H1 (cell line): ENCODE data around the gene OR2B2. TPM values are rescaled to one million over a fixed set of nuclear protein-coding genes. Genes with fewer than 3 reads are reported as not detected.
A peak's percentile ranks its signal among the peaks of the same experiment; 100 is the strongest.

Experiments used
- CTCF ChIA-PET: fragments of 300-600 bp; sonication (Branson Sonifier 250); formaldehyde crosslinking; loops from one replicate; lab custom pipeline; 2021; ENCODE audit not compliant: partially characterized antibody; lab: Charles Lee
- POLR2A ChIA-PET: fragments of 300-600 bp; sonication (Branson Sonifier 250); formaldehyde crosslinking; loops from one replicate; lab custom pipeline; 2021; ENCODE audit warnings: inconsistent platforms; ENCODE audit not compliant: partially characterized antibody; lab: Charles Lee
- DNase-seq, 2 experiments: peaks; one replicate each; pipeline versions ENCODE4 v3.0.0 to v3.0.0-alpha.2; 2010 to 2022; ENCODE audit warnings: low spot score in 2 of 2, low read depth in 1 of 2, mixed read lengths in 1 of 2
- FAIRE-seq: peaks from 2 replicates; lab custom pipeline; 2011; peaks lifted over from hg19 to GRCh38; lab: Jason Lieb, UNC
- H2AFZ ChIP-seq: 2 replicates; pipeline ENCODE4 v1.8.1; 2012; ENCODE audit warnings: low read length, inconsistent platforms
- H2AK5ac ChIP-seq: 2 replicates; pipeline ENCODE4 v1.6.1; 2013; ENCODE audit warnings: low read depth, low read length
- H2BK120ac ChIP-seq: replicated peaks from 2 replicates; pipeline ENCODE3; 2013; ENCODE audit warnings: low read depth, low read length, inconsistent platforms
- H2BK12ac ChIP-seq: 2 replicates; pipeline ENCODE4 v1.6.1; 2013; ENCODE audit warnings: low read depth, low read length
- H2BK15ac ChIP-seq: 2 replicates; pipeline ENCODE4 v1.6.1; 2013; ENCODE audit warnings: low read length
- H2BK20ac ChIP-seq: 2 replicates; pipeline ENCODE4 v1.6.1; 2013; ENCODE audit warnings: low read length
- H2BK5ac ChIP-seq: 2 replicates; pipeline ENCODE4 v1.6.1; 2013; ENCODE audit warnings: low read depth, low read length
- H3K14ac ChIP-seq: 2 replicates; pipeline ENCODE4 v1.6.1; 2013; ENCODE audit warnings: inconsistent platforms; ENCODE audit not compliant: insufficient read length
- H3K18ac ChIP-seq: 2 replicates; pipeline ENCODE4 v1.6.1; 2013; ENCODE audit warnings: low read length; ENCODE audit errors: extremely low read depth
- H3K23ac ChIP-seq: 2 replicates; pipeline ENCODE4 v1.6.1; 2013; ENCODE audit warnings: inconsistent platforms; ENCODE audit not compliant: insufficient read length
- H3K23me2 ChIP-seq: 2 replicates; pipeline ENCODE4 v1.6.1; 2013; ENCODE audit warnings: low read depth, low read length
- H3K27ac ChIP-seq: 2 replicates; pipeline ENCODE4 v1.6.1; 2011; ENCODE audit warnings: low read depth, low read length, inconsistent platforms
- H3K27me3 ChIP-seq, 4 experiments: replicated peaks in 1 of 4; 1 replicate in 1 of 4; 2 replicates in 3 of 4; pipeline versions ENCODE4 v1.6.1 to v1.8.1; 2011 to 2013; ENCODE audit warnings: low read length in 3 of 4, mild to moderate bottlenecking in 3 of 4, inconsistent platforms in 2 of 4, mixed read lengths in 2 of 4, moderate library complexity in 1 of 4; ENCODE audit not compliant: control insufficient read depth in 3 of 4, insufficient read depth in 3 of 4; ENCODE audit errors: extremely low read depth in 1 of 4
- H3K36me3 ChIP-seq, 4 experiments: 2 replicates each; pipeline versions ENCODE4 v1.6.1 to v1.8.1; 2011 to 2013; ENCODE audit warnings: mild to moderate bottlenecking in 4 of 4, low read length in 3 of 4, moderate library complexity in 2 of 4, control low read depth in 1 of 4, inconsistent platforms in 1 of 4; ENCODE audit not compliant: insufficient read depth in 4 of 4, control insufficient read depth in 2 of 4
- H3K4ac ChIP-seq: replicated peaks from 2 replicates; pipeline ENCODE3; 2013; ENCODE audit warnings: low read length, low read depth, mixed read lengths, inconsistent platforms; ENCODE audit not compliant: insufficient read length
- H3K4me1 ChIP-seq, 4 experiments: replicated peaks in 1 of 4; 1 replicate in 1 of 4; 2 replicates in 3 of 4; pipeline versions ENCODE4 v1.6.1 to v1.8.1; 2011 to 2013; ENCODE audit warnings: low read length in 3 of 4, inconsistent platforms in 2 of 4, mixed read lengths in 1 of 4; ENCODE audit not compliant: insufficient read depth in 4 of 4, control insufficient read depth in 3 of 4
- H3K4me2 ChIP-seq, 2 experiments: 2 replicates each; pipeline versions ENCODE4 v1.6.1 to v1.8.1; 2011 to 2013; ENCODE audit warnings: low read depth in 2 of 2, low read length in 2 of 2, control low read depth in 1 of 2, inconsistent platforms in 1 of 2, mild to moderate bottlenecking in 1 of 2; ENCODE audit not compliant: insufficient read depth in 1 of 2
- H3K4me3 ChIP-seq, 4 experiments: fragments of 200-600, 300-600 bp in 1 of 4; sonication (generic), shearing (Covaris generic), sonication (Bioruptor Twin) in 1 of 4; 2 replicates each; pipeline versions ENCODE4 v1.5.1 to v1.8.1; 2011 to 2016; ENCODE audit warnings: low read length in 4 of 4, low read depth in 3 of 4, control low read depth in 2 of 4, inconsistent platforms in 2 of 4, mild to moderate bottlenecking in 2 of 4, mixed read lengths in 1 of 4, moderate library complexity in 1 of 4; ENCODE audit not compliant: insufficient read depth in 2 of 4; ENCODE audit errors: extremely low read depth in 1 of 4
- H3K56ac ChIP-seq: replicated peaks from 2 replicates; pipeline ENCODE3; 2013; ENCODE audit warnings: low read depth, mild to moderate bottlenecking, mixed read lengths, low read length, inconsistent platforms; ENCODE audit not compliant: insufficient read length
- H3K79me1 ChIP-seq: 2 replicates; pipeline ENCODE4 v1.6.1; 2013; ENCODE audit warnings: low read depth, low read length, control low read depth
- H3K79me2 ChIP-seq, 2 experiments: 2 replicates each; pipeline versions ENCODE4 v1.6.1 to v1.8.1; 2012 to 2013; ENCODE audit warnings: low read length in 2 of 2, mild to moderate bottlenecking in 2 of 2, inconsistent platforms in 1 of 2; ENCODE audit not compliant: insufficient read depth in 2 of 2, control insufficient read depth in 1 of 2
- H3K9ac ChIP-seq, 4 experiments: replicated peaks in 1 of 4; 1 replicate in 1 of 4; 2 replicates in 3 of 4; pipeline versions ENCODE4 v1.6.1 to v1.8.1; 2011 to 2013; ENCODE audit warnings: low read depth in 3 of 4, low read length in 3 of 4, control low read depth in 2 of 4, mild to moderate bottlenecking in 2 of 4, moderate library complexity in 2 of 4, inconsistent platforms in 1 of 4; ENCODE audit errors: extremely low read depth in 1 of 4
- H3K9me3 ChIP-seq, 2 experiments: 2 replicates each; pipeline versions ENCODE4 v1.6.1 to v1.8.1; 2012 to 2013; ENCODE audit warnings: mild to moderate bottlenecking in 2 of 2, moderate library complexity in 2 of 2, control low read depth in 1 of 2, inconsistent platforms in 1 of 2, low read depth in 1 of 2, low read length in 1 of 2, mixed read lengths in 1 of 2; ENCODE audit not compliant: insufficient read depth in 2 of 2
- H4K20me1 ChIP-seq, 2 experiments: replicated peaks in 1 of 2; 2 replicates each; pipeline versions ENCODE3 to v1.8.1; 2011 to 2013; ENCODE audit warnings: inconsistent platforms in 2 of 2, low read length in 2 of 2, mild to moderate bottlenecking in 1 of 2; ENCODE audit not compliant: insufficient read depth in 2 of 2, control insufficient read depth in 1 of 2
- H4K5ac ChIP-seq: 2 replicates; pipeline ENCODE4 v1.6.1; 2013; ENCODE audit warnings: low read length, low read depth, mixed read lengths, inconsistent platforms; ENCODE audit not compliant: insufficient read length
- H4K8ac ChIP-seq: 2 replicates; pipeline ENCODE4 v1.8.0; 2013; ENCODE audit warnings: mild to moderate bottlenecking, moderate library complexity, low read length, inconsistent platforms; ENCODE audit not compliant: insufficient read depth; ENCODE audit errors: extremely low read depth
- H4K91ac ChIP-seq: replicated peaks from 2 replicates; pipeline ENCODE3; 2013; ENCODE audit warnings: low read length, mixed read lengths, inconsistent platforms; ENCODE audit not compliant: insufficient read length
- EZH2 ChIP-seq: fragments of 200-600 bp; sonication (generic); IDR thresholded peaks from 2 replicates; pipeline ENCODE4 v1.7.1; 2012; ENCODE audit warnings: low read depth, mild to moderate bottlenecking, moderate library complexity, low read length, inconsistent platforms; ENCODE audit not compliant: severe bottlenecking
- HDAC2 ChIP-seq, 2 experiments: fragments of 300-600 bp in 1 of 2; sonication (generic) in 1 of 2; IDR thresholded peaks; 2 replicates each; pipeline ENCODE4 v1.6.1; 2011 to 2012; ENCODE audit warnings: low read depth in 2 of 2, low read length in 2 of 2, mild to moderate bottlenecking in 2 of 2, moderate library complexity in 2 of 2, borderline replicate concordance in 1 of 2, inconsistent platforms in 1 of 2
- PHF8 ChIP-seq: fragments of 200-600 bp; sonication (generic); conservative IDR thresholded peaks from 2 replicates; pipeline ENCODE4 v1.7.1; 2012; ENCODE audit warnings: low read depth, mild to moderate bottlenecking, inconsistent platforms, low read length, moderate library complexity
- POLR2A ChIP-seq, 2 experiments: IDR thresholded peaks; 1 replicate in 1 of 2; 2 replicates in 1 of 2; pipeline ENCODE4 v1.6.1; 2011; ENCODE audit warnings: low read depth in 2 of 2, low read length in 2 of 2, mild to moderate bottlenecking in 2 of 2; ENCODE audit errors: control extremely low read depth in 1 of 2
- SIN3A ChIP-seq, 2 experiments: IDR thresholded peaks in 1 of 2; conservative IDR thresholded peaks in 1 of 2; 2 replicates each; pipeline ENCODE4 v1.6.1; 2011 to 2012; ENCODE audit warnings: low read length in 2 of 2, improper control_type of control experiment in 1 of 2, low read depth in 1 of 2, mild to moderate bottlenecking in 1 of 2
- TAF1 ChIP-seq: IDR thresholded peaks from 2 replicates; pipeline ENCODE4 v1.6.1; 2011; ENCODE audit warnings: mild to moderate bottlenecking, low read depth, low read length
- WGBS, 2 experiments: shearing (Covaris generic) in 1 of 2; methylation state at CpG; one replicate each; pipeline versions ENCODE4 v1.1.6 to v1.1.7; 2013 to 2015; ENCODE audit warnings: low lambda C conversion rate in 2 of 2, mixed read lengths in 2 of 2, inconsistent platforms in 1 of 2, low coverage in 1 of 2, missing lambda C conversion rate in 1 of 2; ENCODE audit not compliant: insufficient replicate concordance in 2 of 2, insufficient coverage in 1 of 2, insufficient read length in 1 of 2; ENCODE audit errors: extremely low coverage in 1 of 2, missing lambda C conversion rate in 1 of 2; 5-methylcytosine and 5-hydroxymethylcytosine counted together
- polyA plus RNA-seq, 7 experiments: library from polyadenylated mRNA; depleted of rRNA in 3 of 7; stranded (reverse) in 5 of 7; unstranded in 2 of 7; fragments of >200 nt in 5 of 7; fragments of 200-250 nt in 2 of 7; gene quantifications; 1 replicate in 5 of 7; 2 replicates in 1 of 7; 4 replicates in 1 of 7; pipeline versions ENCODE4 v1.2.1 to v1.2.3, GENCODE V29; 2011 to 2013; ENCODE audit warnings: missing spikeins in 2 of 7, mixed read lengths in 2 of 7
- total RNA-seq: library from RNA; stranded (reverse); fragmentation: NEBNext Ultra II Directional; extraction: Animal tissue kit (Norgen Biotek cat#: 25700); gene quantifications from 2 replicates; pipeline ENCODE4 v1.2.1, GENCODE V29; 2021
- TF ChIP-seq, protein P1 (sequence below): IDR thresholded peaks from 2 replicates; pipeline ENCODE4 v1.6.1; 2012; ENCODE audit warnings: low read length, inconsistent platforms

Gene OR2B2
- total and polyA plus RNA-seq, 2 of the 8 experiments (the other 6 are each of a cell fraction or from before 2014, with no cell fraction given) = not detected

- H3K14ac ChIP-seq = no peak overlapping the region
- DNase-seq (no peak), FAIRE-seq (no peak)
- ChIA-PET CTCF (interaction anchor here (0.9 to 3.9 kb wide), 16 partner anchors 22 to 376 kb away, joined by 3 to 30 read pairs (median 6); a partner anchor contains a TSS), POLR2A (interaction anchor here (0.6 to 40.3 kb wide), 58 partner anchors 8 to 1873 kb away, joined by 3 to 3039 read pairs (median 7); partner anchors contain the start of genes ZKSCAN8 and ZSCAN31)
- H3K79me1 ChIP-seq = no peaks in the 10 kb centered on the region; the same call in 1 of the 2 replicates
- peak overlapping the region; percentile 73 for H2BK5ac ChIP-seq
- peak overlapping the region; percentile 43; the same call in 1 of the 2 replicates for H2BK12ac ChIP-seq
- no peak overlapping the region for H2BK15ac ChIP-seq
- no peaks in the 10 kb centered on the region for H3K9me3 ChIP-seq
- H3K36me3 ChIP-seq = no peaks in the 10 kb centered on the region
- H3K4me1 ChIP-seq = peaks cover 0 to 3% (median 1%) of the 10 kb centered on the region in 4 experiments; a peak in 3 of 7 replicates
- H3K27ac ChIP-seq = peak overlapping the region; percentile 88
- H3K27me3 ChIP-seq = no peaks in the 10 kb centered on the region
- peak overlapping the region; percentile 93 for H3K18ac ChIP-seq
- peak overlapping the region; percentile 97 to 99 (median 98) for H3K9ac ChIP-seq
- H2AFZ ChIP-seq = no peak overlapping the region
- H2BK20ac ChIP-seq = no peak overlapping the region
- H4K8ac ChIP-seq = no peak overlapping the region
- no peak overlapping the region for H2BK120ac ChIP-seq
- H2AK5ac ChIP-seq = no peak overlapping the region
- WGBS, 2 experiments = 1% methylated on average over 46 of the region's 48 CpGs; no CpG with 5 or more reads in 1 of the 2 experiments
- H3K4me3 ChIP-seq = peak overlapping the region; percentile 94 to 99 (median 97)
- peak overlapping the region; percentile 19 for H3K4ac ChIP-seq
- peak overlapping the region; percentile 52 for H3K56ac ChIP-seq
- peak overlapping the region; percentile 71 for H4K91ac ChIP-seq
- peak overlapping the region; percentile 35 for H4K5ac ChIP-seq
- H3K79me2 ChIP-seq = peaks cover 0 to 15% of the 10 kb centered on the region in 2 experiments; a peak in 3 of 4 replicates
- H3K4me2 ChIP-seq = peak overlapping the region; percentile 86 to 100
- H3K23ac ChIP-seq = no peak overlapping the region
- H4K20me1 ChIP-seq = peaks cover 0 to 2% of the 10 kb centered on the region in 2 experiments
- H3K23me2 ChIP-seq = peaks cover 17% of the 10 kb centered on the region
- TF ChIP-seq, protein P1, sequence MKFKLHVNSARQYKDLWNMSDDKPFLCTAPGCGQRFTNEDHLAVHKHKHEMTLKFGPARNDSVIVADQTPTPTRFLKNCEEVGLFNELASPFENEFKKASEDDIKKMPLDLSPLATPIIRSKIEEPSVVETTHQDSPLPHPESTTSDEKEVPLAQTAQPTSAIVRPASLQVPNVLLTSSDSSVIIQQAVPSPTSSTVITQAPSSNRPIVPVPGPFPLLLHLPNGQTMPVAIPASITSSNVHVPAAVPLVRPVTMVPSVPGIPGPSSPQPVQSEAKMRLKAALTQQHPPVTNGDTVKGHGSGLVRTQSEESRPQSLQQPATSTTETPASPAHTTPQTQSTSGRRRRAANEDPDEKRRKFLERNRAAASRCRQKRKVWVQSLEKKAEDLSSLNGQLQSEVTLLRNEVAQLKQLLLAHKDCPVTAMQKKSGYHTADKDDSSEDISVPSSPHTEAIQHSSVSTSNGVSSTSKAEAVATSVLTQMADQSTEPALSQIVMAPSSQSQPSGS = 0 out of 2 replicates have a peak, but pooled peaks have one; percentile 37
- TF ChIP-seq HDAC2 (IDR thresholded peaks at IDR 0.05; ENCODE audit: borderline replicate concordance in 1 of 2, low read depth in 2 of 2, low read length in 2 of 2) = 0 out of 4 replicates have a peak, but pooled peaks of 1 of the 2 experiments have one; percentile 15
- TF ChIP-seq EZH2 = no peak
- peak in 1 of 2 experiments; percentile 61; a peak in 2 of 4 replicates for TF ChIP-seq SIN3A (conservative IDR thresholded peaks at IDR 0.05 in 1 of 2, IDR thresholded peaks at IDR 0.05 in 1 of 2; ENCODE audit: low read depth in 1 of 2, low read length in 2 of 2)
- peak; percentile 66; the same call in 1 of the 2 replicates for TF ChIP-seq TAF1
- no peak; the same call in 1 of the 2 replicates for TF ChIP-seq PHF8
- TF ChIP-seq POLR2A (IDR thresholded peaks at IDR 0.05; ENCODE audit: control extremely low read depth in 1 of 2, low read depth in 2 of 2, low read length in 2 of 2) = peak in 1 of 2 experiments; percentile 31; a peak in 2 of 3 replicates
These were observed 18.1 kb downstream of the OR2B2 start for GRCh38 chr6:27893836-27894807.
